CD4-positive, alpha-beta T cell (primary cell): ENCODE results near the gene TBC1D14. TPM values are rescaled to one million over a fixed set of nuclear protein-coding genes. Genes with fewer than 3 reads are reported as not detected.

Experiments
- ATAC-seq: fragments of 200-7000 bp; cut with Tn5 transposase; one replicate; pipeline ENCODE4 v1.10.0; 2022; ENCODE audit warnings: mild to moderate bottlenecking; ENCODE audit not compliant: poor library complexity
- CTCF ChIA-PET: fragments of 350-600 bp; sonication (Branson Sonifier 250); formaldehyde crosslinking; loops from one replicate; lab custom pipeline; 2021; ENCODE audit warnings: antibody characterized with exemption, inconsistent platforms; lab: Charles Lee
- POLR2A ChIA-PET: fragments of 350-600 bp; sonication (Branson Sonifier 250); formaldehyde crosslinking; loops from one replicate; lab custom pipeline; 2021; ENCODE audit warnings: antibody characterized with exemption, inconsistent platforms; lab: Charles Lee
- DNase-seq, 14 experiments: peaks; one replicate each; pipeline ENCODE4 v3.0.0-alpha.2; 2013 to 2020; ENCODE audit warnings: mixed read lengths in 2 of 14
- H3K27ac ChIP-seq, 2 donors: one replicate each; pipeline versions ENCODE4 v1.5.1 to v1.7.0; 2013; ENCODE audit warnings: low read length in 2 of 2, low read depth in 1 of 2, mild to moderate bottlenecking in 1 of 2
- H3K27me3 ChIP-seq, 2 experiments: 1 replicate in 1 of 2; 2 replicates in 1 of 2; pipeline versions ENCODE4 v1.6.1 to v1.7.0; 2013; ENCODE audit warnings: low read length in 2 of 2, control low read depth in 1 of 2, mild to moderate bottlenecking in 1 of 2, moderate library complexity in 1 of 2; ENCODE audit not compliant: insufficient read depth in 2 of 2, control insufficient read depth in 1 of 2
- H3K36me3 ChIP-seq: one replicate; pipeline ENCODE4 v1.6.1; 2013; ENCODE audit warnings: low read length, control low read depth; ENCODE audit not compliant: insufficient read depth
- H3K4me1 ChIP-seq: one replicate; pipeline ENCODE4 v1.6.1; 2013; ENCODE audit warnings: low read length, control low read depth; ENCODE audit not compliant: insufficient read depth
- H3K4me3 ChIP-seq: one replicate; pipeline ENCODE4 v1.5.1; 2013; ENCODE audit warnings: mild to moderate bottlenecking, low read length, moderate library complexity
- H3K9me3 ChIP-seq, 2 experiments: 1 replicate in 1 of 2; 2 replicates in 1 of 2; pipeline versions ENCODE4 v1.6.1 to v1.7.0; 2013; ENCODE audit warnings: low read length in 2 of 2, mild to moderate bottlenecking in 2 of 2, control low read depth in 1 of 2, moderate library complexity in 1 of 2; ENCODE audit not compliant: control insufficient read depth in 1 of 2, insufficient read depth in 1 of 2
- H3K27ac Mint-ChIP-seq: one replicate; pipeline ENCODE4 v1.8.0; 2020; ENCODE audit warnings: mixed read lengths
- H3K27me3 Mint-ChIP-seq: one replicate; pipeline ENCODE4 v1.8.0; 2021; ENCODE audit warnings: mixed read lengths
- H3K36me3 Mint-ChIP-seq: one replicate; pipeline ENCODE4 v1.8.0; 2021; ENCODE audit warnings: low read depth, mixed read lengths
- H3K4me1 Mint-ChIP-seq: one replicate; pipeline ENCODE4 v1.8.0; 2021; ENCODE audit warnings: low read depth, mixed read lengths
- H3K4me3 Mint-ChIP-seq: one replicate; pipeline ENCODE4 v1.8.0; 2020; ENCODE audit warnings: mild to moderate bottlenecking, mixed read lengths
- H3K9me3 Mint-ChIP-seq: one replicate; pipeline ENCODE4 v1.8.0; 2020; ENCODE audit warnings: mixed read lengths
- CTCF ChIP-seq: fragments of 200-600 bp; IDR thresholded peaks from one replicate; pipeline ENCODE4 v1.8.0; 2022; ENCODE audit warnings: antibody characterized with exemption, mild to moderate bottlenecking
- intact Hi-C, 2 experiments: fragments of 100-400 bp; cut with DNase I in 1 of 2; cut with micrococcal nuclease in 1 of 2; formaldehyde crosslinking; loops; one replicate each; pipeline versions ENCODE4 v1.15.1 to v1.9.0; 2023 to 2025; cut with DNase I, micrococcal nuclease
- total RNA-seq, 174 experiments: library from RNA in 2 of 174; stranded (reverse) in 2 of 174; gene quantifications; one replicate each; pipeline ENCODE4 v1.2.3 and lab custom pipeline; 2021 to 2026

TBC1D14 gene
- total RNA-seq, 2 experiments from 2014 or later, result 31.2 to 34.1 TPM

DNA sequence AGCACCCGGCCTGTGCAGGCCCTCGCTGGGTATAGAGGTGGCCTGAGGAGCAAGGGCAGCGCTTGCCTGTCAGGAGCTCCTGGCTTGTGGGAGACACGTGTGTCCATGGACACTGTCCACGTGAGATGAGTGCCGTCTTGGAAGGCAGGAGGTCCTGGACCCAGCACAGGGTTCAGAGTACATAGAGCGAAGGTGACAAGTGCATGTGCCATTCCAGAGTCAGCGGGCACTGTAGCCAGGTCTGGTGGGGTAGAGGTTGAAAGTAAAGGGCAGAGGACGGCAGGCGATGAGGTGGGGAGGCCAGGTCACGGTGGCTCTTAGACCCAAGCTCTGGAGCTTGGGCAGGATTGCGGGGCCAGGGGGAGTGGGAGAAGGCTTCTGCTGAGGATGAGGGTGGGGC, 105.2 kb downstream of the TBC1D14 start:
- Histone ChIP-seq H3K4me3 (no peak overlapping the region), H3K4me1 (no peaks in the 10 kb centered on the region), H3K9me3 (no peaks in the 10 kb centered on the region), H3K27me3 (no peaks in the 10 kb centered on the region), H3K27ac (no peak overlapping the region), H3K36me3 (peaks cover 88% of the 10 kb centered on the region)
- no peaks in the 10 kb centered on the region for H3K9me3 Mint-ChIP-seq
- H3K4me1 Mint-ChIP-seq, result no peaks in the 10 kb centered on the region
- H3K4me3 Mint-ChIP-seq, result no peak overlapping the region
- no peaks in the 10 kb centered on the region for H3K27me3 Mint-ChIP-seq
- CTCF ChIA-PET, result no interaction called here
- intact Hi-C loops, result no loop called here
- peaks cover 84% of the 10 kb centered on the region for H3K36me3 Mint-ChIP-seq
- DNase-seq (no peak), ATAC-seq (no peak)
- no peak overlapping the region for H3K27ac Mint-ChIP-seq
- no peak for TF ChIP-seq CTCF
- POLR2A ChIA-PET, result no interaction called here

DNA sequence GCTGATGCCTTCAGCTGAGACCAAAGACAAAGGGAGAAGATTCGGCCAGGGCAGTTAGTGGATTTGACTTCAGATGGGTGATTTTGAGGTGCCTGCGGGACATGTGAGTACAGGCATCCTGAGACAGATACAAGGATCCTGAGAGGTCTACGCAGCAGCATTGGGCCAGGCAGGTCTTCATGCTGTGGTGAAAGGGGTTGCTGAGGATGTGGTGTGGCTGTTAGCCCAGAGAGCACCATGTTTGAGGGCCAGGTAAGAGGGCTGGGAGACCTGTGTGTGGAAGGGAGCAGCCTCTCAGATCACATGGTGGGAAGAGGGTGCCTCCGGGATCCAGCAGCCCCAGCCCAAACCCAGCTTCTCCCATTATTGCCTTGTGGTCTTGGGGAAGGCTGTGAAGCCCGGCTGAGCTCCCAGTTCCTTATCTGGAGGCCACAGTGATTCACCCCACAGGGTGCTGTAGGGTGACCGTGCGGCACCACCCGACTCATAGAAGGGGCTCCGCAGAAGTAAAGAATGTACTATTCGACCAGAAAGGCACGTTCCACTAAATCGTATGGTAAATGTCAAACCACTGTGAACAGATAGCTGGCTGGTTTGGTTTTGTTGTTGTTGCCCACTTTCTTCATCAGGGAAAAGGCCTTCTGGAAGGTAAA, 105.9 kb downstream of the TBC1D14 start:
- TF ChIP-seq CTCF, result no peak
- Histone ChIP-seq H3K36me3 (peaks cover 87% of the 10 kb centered on the region), H3K4me1 (no peaks in the 10 kb centered on the region), H3K4me3 (no peak overlapping the region), H3K27me3 (no peaks in the 10 kb centered on the region), H3K27ac (no peak overlapping the region), H3K9me3 (no peaks in the 10 kb centered on the region)
- no peak overlapping the region for H3K4me3 Mint-ChIP-seq
- H3K27ac Mint-ChIP-seq, result no peak overlapping the region
- peaks cover 83% of the 10 kb centered on the region for H3K36me3 Mint-ChIP-seq
- no peaks in the 10 kb centered on the region for H3K9me3 Mint-ChIP-seq
- POLR2A ChIA-PET, result no interaction called here
- DNase-seq (no peak), ATAC-seq (no peak)
- no peaks in the 10 kb centered on the region for H3K4me1 Mint-ChIP-seq
- no peaks in the 10 kb centered on the region for H3K27me3 Mint-ChIP-seq
- CTCF ChIA-PET, result no interaction called here
- intact Hi-C loops, result no loop called here

DNA sequence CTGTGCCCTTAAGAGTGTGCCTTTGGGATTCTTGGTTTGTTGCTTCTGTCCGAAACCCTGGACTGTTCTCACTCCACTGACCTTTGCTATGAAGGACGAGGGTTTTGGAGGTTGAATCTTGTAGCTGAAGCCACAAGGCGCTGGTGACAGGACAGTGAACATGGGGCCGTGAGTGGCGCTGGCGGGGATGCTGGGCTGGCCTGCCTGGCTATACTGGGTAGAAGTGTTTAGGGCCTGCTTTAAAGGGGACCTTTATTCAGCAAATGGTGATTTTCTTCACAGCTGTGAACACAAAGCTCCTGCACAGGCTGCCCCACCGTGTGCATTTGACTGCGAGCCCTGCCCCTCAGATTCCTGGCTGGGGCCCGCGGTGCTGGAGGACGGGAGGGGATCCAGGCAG, 106.5 kb downstream of the TBC1D14 start:
- ChIA-PET CTCF (no interaction called here), POLR2A (no interaction called here)
- no peak for TF ChIP-seq CTCF
- no peaks in the 10 kb centered on the region for H3K4me1 ChIP-seq
- no peaks in the 10 kb centered on the region for H3K4me1 Mint-ChIP-seq
- H3K4me3 Mint-ChIP-seq, result no peak overlapping the region
- no peaks in the 10 kb centered on the region for H3K9me3 Mint-ChIP-seq
- H3K9me3 ChIP-seq, result no peaks in the 10 kb centered on the region
- no peak overlapping the region for H3K27ac Mint-ChIP-seq
- ATAC-seq, result no peak
- H3K27ac ChIP-seq, result no peak overlapping the region
- no peaks in the 10 kb centered on the region for H3K27me3 ChIP-seq
- peaks cover 83% of the 10 kb centered on the region for H3K36me3 Mint-ChIP-seq
- H3K4me3 ChIP-seq, result no peak overlapping the region
- intact Hi-C loops, result no loop called here
- H3K36me3 ChIP-seq, result peaks cover 87% of the 10 kb centered on the region
- H3K27me3 Mint-ChIP-seq, result no peaks in the 10 kb centered on the region
- DNase-seq, result no peak
